Activated naive CD8-positive, alpha-beta T cell treated with anti-CD3 and anti-CD28 coated beads, Interleukin-2, amount 50 U/mL, for 16 hours (primary cell): ENCODE results near the gene IQGAP2.
"Not testable (repeated sequence)": the region's sequence is repeated elsewhere in the genome, so short reads cannot be mapped to it uniquely, and the experiment has no call there.

Experiments used
- DNase-seq: peaks from one replicate; pipeline ENCODE4 v3.0.0-alpha.2; 2020; ENCODE audit warnings: low read depth, low spot score

IQGAP2 gene

DNA sequence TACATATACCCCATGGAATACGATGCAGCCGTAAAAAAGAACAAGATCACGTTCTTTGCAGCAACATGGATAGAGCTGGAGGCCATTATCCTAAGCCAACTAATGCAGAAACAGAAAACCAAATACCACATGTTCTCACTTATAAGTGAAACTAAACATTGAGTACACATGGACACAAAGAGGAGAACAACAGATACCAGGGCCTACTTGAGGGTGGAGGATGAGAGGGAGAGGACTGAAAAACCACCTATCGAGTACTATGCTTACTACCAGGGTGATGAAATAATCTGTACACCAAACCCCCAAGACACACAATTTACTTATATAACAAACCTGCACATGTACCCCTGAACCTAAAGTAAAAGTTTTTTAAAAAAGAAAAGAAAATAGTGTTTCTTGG lies 338.4 kb downstream of the IQGAP2 start:
- not testable (repeated sequence) for DNase-seq

DNA sequence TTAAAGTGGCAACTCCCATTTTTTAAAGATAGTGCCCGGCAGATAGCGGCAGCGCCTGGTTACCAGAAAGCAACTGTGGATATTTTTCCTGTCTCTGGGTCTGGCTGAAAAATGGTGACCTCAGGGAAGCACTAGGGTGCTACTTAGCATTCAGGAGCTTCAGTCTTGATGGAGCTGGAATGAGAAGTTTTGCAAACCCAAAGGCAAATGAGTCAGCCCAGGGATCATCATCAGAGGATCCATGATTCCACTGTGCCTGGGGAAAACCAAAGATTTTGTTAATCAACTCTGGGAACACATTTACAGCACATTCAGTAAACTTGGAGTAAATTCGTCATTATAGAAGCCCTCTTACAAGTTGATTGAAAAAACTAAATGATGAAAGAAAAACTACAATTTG lies 339.5 kb downstream of the IQGAP2 start:
- no peak for DNase-seq

DNA sequence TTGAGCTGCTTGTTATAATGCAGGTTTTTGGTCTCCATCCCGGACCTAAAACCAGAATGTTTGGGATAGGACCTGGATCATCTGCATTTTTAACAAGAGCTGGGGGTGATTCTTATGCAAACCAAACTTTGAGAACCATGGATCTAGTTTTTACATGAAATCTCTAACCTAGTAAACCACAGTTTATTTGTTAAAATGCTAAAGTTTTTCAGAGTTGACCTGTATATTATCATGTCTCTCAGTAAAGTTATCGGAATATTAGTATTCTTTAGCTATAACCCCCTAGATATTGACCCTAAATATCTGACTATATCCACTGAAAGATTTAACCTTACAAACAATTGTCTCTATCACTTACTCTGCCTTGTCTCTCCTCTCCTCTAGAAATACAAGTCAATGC lies 341.5 kb downstream of the IQGAP2 start:
- no peak for DNase-seq

DNA sequence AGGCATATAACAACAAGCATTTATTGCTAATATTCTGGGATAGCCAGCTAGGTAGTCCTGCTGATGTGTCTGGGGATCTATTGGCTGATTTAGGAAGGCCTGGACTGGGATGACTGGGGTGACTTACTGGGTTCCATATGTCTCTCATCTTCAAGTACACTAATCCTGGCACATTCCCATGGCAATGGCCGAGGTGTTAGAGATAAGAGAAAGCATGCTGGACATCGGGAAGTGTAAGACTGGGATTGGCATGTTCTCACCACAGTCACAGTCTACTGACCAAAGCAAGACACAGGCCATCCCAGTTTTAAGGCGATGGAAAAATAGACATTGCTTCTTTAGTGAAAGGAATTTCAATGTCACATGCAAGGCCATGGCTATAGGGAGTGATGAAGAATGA lies 342.6 kb downstream of the IQGAP2 start:
- no peak for DNase-seq

DNA sequence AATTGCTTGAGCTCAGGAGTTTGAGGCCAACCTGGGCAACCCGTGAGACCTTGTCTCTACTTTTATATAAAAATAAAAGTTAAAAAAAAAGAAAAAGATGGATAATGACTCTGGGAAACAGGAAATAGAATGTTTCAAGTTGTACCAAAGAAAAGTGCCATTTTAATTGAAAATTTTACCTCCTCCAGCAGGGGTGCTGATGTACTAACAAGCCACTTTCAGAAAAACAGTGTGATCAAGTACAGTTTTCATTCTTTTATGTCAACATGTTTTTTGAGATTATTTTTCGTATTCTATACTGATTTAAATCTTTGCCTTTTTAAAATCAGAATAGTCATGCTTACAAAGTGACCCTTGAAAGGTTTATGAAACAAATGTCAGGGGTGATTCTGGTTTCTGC lies 343.6 kb downstream of the IQGAP2 start:
- DNase-seq, result no peak

DNA sequence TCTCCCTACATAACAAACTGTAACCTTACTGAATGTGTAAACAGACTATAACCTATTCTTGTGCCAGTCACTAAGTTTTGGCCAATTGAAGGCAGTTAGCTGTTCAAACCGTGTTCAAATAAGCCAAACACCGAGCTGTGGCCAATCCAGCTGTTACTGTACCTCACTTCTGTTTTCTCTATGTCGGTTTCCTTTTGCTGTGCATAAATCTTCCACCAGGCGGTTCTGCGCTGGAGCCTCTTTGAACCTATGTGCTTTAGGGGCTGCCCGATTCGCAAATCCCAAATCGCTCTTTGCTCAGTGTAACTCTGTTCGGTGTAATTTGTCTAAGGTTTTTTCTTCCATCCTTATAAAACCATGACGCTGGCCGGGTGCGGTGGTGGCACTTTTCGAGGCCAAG lies 344.6 kb downstream of the IQGAP2 start:
- DNase-seq, result no peak

DNA sequence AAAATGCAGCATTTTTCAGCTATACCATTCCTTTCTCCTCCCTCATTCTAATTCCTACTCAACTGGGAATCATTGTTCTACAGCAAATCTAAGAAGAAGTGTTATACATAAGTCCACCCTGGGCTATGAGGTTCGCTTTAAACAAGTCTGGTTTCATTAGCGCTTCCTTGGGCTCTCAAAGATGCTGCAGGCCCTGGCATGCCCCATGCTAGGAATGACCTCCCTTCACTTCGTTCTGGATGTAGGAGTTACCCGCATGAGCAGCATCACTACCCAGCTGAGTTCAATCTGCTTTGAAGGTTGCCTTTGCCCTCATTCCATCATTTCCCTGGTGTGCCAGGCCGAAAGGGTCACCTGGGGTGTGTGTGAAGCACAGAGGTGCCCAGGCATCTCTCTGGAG lies 348.2 kb downstream of the IQGAP2 start:
- DNase-seq, result no peak

DNA sequence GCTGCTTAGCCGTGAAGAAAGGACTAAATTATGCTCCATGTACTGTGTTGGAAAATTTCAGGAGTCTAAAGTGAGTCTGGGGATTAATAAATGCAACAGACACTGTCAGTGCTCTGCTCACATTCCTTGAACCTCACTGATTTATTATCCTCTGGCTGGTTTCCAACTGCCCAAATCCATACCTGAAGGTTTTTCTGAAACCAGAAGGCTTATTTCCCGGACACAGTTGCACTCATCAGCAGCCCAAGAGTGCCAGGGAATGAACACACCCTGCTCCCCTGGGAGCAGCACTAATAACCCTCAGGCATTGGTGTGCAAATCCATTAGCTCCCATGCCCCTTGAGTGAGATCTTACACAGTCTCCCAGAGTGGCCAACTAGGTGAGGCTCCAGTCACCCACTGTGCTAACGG lies 351.6 kb downstream of the IQGAP2 start:
- no peak for DNase-seq

DNA sequence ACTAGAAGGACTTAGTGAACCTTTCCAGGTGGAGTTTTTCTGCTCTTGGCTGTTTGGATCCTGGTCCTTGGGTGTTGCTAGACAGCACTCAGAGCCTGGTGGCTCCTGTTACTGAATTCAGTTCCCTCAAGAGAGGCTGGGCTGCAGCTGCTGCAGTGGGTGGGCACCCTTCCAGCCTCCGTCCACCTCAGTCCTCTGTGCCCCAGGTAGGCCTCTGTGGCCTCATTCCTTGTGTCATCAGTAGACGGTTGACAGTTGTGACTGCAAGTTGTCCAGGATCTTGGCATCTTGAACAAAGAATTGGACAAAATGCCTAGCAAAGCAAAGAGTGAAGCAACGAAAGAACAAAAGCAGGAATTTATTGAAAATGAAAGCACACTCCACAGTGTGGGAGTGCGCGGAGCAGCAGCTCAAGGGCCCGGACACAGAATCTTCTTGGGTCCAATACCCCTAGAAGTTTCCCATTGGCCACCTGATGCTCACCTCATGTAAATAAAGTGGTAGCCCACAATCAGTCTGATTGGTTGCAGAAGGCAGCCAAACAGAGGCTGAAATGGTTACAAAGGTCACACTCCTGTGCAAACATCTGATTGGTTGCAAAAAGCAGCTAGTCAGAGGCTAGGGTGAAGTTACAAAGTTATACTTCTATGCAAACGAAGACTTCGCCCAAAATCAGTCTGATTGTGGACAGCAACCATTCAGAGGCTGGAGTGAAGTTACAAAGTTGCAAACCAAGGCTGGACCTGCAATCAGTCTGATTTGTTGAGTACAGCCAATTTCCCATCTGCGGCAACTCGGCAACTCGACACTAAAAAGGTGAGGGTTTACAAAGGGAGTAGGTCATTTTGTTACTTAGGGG lies 352.9 kb downstream of the IQGAP2 start:
- DNase-seq, result no peak

DNA sequence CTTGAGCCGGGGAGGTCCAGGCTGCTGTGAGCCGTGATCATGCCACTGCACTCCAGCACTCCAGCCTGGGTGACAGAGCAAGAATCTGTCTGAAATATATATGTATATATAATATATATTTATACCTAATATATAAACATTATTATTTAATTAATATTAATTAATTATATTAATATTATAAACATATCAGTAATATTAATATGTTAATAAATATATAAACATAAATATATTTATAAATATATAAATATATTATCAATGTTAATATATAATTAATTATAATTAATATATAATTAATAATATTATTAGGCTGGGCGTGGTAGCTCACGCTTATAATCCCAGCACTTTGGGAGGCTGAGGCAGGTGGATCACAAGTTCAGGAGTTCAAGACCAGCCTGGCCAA lies 354.0 kb downstream of the IQGAP2 start:
- DNase-seq, result no peak
